Activated T-cell treated with anti-CD3 and anti-CD28 coated beads, Interleukin-2, amount 50 U/mL, for 48 hours (primary cell): ENCODE data around the gene GTF2F1.
"Not testable (repeated sequence)": the region's sequence is repeated elsewhere in the genome, so short reads cannot be mapped to it uniquely, and the experiment has no call there.

ENCODE experiments used
- DNase-seq, 2 experiments: peaks; one replicate each; pipeline ENCODE4 v3.0.0-alpha.2; 2020

GTF2F1 gene

GRCh38 chr19:6416658-6417405, 23.9 kb upstream of the GTF2F1 start:
- no peak for DNase-seq

GRCh38 chr19:6415591-6416190, 22.7 kb upstream of the GTF2F1 start:
- DNase-seq = no peak

- no peak for DNase-seq
These were observed 22.0 kb upstream of the GTF2F1 start for GRCh38 chr19:6414793-6415590.

DNA sequence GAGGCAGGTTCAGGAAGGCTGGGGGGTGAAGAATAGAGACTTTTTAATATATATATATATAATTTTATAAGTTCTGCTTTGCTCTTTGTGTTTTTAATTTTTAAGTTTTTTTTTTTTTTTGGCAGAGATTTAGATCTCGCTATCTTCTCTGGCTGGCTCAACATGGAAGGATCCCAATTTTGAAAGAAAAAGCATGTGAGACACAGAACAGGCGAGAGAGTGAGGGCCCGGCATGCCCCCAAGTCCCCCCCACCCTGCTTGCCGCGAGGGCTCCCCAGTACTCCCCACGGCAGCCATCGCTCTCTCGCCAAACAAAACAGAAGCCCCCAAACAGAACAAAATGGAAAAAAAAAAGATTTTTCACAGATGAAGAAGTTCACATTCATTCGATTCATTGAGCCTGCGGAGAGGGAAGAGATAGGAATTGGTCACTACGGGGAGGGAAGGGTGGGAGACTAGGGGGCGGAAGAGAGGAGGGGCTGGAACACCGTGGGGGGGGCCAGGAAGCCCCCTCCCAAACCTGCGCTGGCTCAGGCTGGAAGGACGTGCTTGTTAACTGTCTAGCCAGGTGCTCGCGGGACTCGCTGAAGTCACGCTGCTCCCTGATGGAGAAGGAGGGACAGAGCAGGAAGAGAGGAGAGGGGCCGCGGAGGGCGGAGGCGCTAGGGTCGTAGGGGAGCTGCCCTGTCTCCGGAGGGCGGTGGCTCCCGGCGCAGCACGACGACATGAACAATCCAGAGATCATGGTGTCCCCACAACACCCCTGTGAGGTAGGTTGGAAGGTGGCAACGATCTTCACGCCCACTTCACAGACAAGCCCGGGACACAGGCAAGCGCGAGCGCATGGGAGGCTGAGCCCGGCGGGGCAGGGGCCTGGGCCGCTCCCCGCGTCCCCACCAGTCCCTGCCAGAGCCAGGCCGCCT, 21.0 kb upstream of the GTF2F1 start:
- DNase-seq = no peak

- no peak for DNase-seq
These were observed 20.3 kb upstream of the GTF2F1 start for GRCh38 chr19:6413291-6413690.

DNA sequence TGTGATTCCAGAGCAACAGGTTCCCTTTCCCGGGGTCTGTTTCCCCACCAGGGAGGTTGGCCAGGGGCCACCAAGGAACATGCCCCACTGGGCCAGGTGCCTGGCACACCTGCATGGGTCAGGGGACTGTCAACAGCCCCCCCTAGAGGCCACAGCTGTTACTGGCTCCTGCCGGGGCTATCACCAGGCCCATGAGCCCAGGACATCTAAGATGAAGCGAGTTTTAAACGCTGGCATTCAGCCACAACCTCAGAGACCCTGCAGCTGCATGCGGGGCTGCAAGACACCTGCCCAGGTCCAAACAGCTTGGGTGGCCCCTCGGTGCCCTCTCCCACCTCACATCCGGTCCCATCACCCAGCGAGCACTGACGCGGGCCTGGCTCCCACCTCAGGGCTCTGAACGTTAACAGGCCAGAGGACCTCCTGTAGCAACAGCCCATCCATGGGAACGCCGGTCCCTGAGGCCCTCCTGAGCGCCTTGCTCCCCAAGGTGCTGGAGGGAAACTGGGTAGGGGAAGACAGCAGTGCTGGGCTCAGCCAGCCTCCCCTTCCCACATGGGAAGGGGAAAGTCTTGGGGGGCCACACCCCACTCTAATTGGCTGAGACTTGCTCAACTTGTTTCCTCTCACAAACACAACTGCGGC, 19.6 kb upstream of the GTF2F1 start:
- DNase-seq = peak; percentile 73 to 79

- DNase-seq = peak in 1 of 2 experiments; percentile 39
These were observed 19.1 kb upstream of the GTF2F1 start for GRCh38 chr19:6412061-6412446.

DNA sequence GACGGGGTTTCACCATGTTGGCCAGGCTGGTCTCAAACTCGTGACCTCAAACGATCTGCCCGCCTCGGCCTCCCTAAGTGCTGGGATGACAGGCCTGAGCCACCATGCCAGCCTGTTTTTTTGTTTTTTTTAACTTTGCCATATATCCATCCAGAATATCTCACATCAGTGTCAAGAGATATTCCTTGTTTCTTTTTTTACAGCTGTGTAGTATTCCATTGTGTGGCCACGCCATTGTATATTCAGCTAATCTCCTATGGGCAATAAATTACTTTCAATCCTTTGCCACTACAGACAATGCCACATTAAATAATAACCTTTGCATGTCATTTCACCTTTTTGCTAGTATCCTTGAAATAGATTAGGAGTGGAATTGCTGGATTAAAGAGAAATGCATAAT, 16.4 kb upstream of the GTF2F1 start:
- no peak for DNase-seq

GRCh38 chr19:6406401-6406800, 13.4 kb upstream of the GTF2F1 start:
- no peak for DNase-seq

DNA sequence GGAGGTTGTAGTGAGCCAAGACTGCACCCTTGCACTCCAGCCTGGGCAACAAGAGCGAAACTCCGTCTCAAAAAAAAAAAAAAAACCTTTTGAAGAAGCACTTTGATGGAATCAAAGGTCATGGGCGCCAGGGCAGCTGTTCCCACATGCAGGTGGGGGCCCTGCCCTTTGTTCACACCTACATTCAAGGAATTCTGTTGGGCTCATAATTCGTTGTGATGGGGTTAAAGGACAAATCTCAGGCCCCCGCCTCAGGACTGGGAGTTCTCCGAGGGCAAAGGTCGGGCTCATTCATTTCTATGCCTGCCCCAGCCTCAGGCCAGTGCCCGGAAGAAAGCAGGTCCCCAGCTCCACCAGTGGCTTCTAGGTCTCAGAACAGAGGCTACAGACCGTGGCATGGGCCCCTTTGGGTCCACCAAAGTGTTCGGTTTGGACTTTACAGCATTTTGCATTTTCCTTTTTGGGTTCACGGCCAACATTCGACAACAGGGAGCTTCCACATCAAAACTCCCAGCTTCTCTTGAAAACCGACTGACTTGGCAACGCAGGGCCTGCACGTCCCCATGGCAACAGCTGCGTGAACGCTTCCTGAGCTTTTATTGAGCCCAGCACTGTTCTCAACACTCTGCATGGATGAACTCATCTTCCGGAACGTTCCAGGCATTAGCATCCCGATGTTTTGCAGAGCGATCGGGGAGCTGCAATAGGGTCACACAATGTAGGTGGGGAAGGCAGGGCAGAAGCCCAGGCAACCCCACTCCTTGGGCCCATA, 10.1 kb upstream of the GTF2F1 start:
- no peak for DNase-seq

DNA sequence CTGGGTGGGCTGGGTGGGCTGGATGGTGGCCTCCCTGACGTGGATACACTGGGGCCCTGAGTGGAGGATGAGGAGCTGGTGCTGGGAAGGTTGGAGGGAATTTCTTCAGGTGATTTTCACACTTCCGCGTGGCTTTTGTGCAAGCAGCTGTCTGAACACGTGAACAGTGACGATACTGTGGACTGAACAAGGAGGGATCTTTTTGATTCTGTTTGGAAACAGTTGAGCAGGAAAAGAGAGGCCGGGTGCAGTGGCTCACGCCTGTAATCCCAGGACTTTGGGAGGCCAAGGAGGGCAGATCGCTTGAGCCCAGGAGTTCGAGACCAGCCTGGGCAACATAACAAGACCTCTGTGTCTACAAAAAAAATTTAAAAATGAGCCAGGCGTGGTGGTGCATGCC, 9.1 kb upstream of the GTF2F1 start:
- no peak for DNase-seq

DNA sequence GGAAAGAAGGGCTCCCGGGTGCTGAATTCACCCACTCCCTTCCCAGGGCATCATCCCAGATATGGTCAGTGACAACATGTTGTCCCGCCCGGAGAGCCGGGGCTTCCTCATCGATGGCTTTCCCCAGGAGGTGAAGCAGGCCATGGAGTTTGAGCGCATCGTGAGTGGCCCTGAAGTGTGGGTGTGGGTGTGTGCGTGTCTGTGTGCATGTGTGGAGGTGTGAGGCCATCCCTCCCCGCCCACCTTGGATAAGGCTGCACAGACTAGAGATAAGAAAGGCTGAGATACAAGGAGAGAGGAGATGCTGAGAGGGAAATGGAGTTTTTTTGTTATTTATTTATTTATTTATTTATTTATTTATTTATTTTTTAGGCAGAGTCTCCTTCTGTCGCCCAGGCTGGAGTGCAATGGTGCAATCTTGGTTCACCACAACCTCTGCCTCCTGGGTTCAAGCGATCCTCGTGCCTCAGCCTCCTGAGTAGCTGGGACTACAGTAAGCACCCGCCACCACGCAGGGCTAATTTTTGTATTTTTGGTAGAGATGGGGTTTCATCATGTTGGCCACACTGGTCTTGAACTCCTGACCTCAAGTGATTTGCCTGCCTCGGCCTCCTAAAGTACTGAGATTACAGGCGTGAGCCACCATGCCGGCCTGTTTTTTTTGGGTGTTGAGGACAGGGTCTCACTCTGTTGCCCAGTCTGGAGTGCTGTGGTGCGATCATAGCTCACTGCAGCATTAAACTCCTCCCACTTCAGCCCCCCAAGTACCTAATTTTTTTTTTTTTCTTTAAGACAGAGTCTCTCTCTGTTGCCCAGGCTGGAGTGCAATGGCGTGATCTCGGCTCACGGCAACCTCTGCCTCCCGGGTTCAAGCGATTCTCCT, 7.3 kb upstream of the GTF2F1 start:
- not testable (repeated sequence) for DNase-seq

DNA sequence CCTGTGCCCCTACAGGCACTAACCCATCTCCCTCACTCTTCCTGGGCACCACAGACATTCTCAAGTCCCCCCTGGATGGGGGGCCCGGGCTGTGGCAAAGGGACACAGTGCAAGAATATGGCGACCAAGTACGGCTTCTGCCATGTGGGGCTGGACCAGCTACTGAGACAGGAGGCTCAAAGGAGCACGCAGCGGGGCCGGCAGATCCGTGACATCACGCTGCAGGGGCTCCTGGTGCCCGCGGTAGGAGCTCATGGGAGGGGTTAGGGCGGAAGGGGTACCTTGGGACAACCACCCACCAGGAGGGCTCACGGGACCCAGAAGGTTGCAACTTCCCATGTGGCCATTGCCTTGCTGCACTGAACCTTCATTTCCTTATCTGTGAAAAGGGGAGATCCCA, 3.3 kb upstream of the GTF2F1 start:
- no peak for DNase-seq

DNA sequence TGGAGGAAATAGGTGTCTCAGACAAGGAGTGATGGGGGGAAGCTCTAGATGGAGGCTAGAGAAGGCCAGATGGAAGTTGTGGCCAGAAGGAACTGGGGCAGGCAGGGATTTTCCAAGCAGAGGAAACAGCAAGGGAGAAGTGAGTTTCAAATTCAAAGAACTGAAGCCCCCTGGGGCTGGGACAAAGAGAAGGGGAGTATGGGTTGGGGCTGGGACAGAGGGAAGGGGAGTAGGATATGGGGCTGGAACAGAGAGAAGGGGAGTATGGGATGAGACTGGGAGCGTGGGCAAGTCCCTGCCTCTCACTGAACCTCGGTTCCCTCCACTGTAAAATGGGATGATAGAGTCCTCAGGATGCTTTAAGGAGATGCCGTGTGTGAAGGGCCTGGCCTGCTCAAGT, 1.9 kb upstream of the GTF2F1 start:
- no peak for DNase-seq

GRCh38 chr19:6393983-6394412, 1.0 kb upstream of the GTF2F1 start:
- peak in 1 of 2 experiments; percentile 84 for DNase-seq

- DNase-seq = no peak
These were observed 517 bp downstream of the GTF2F1 start for GRCh38 chr19:6392221-6393073.

- DNase-seq = no peak
These were observed 5.6 kb downstream of the GTF2F1 start for GRCh38 chr19:6387372-6387771.

DNA sequence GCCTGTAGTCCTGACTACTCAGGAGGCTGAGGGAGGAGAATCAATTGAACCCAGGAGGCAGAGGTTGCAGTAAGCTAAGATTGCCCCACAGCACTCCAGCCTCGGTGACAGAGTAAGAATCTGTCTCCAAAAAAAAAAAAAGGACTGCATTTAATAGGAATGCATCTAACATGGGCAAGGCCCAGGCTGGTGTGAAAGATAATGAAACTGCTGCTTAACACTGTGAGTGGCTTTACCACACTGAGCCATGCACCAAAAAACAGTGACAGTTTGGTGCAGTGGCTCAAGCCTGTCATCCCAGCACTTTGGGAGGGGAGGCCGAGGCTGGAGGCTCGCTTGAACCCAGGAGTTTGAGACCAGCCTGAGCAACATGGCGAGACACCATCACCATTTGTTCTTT, 8.6 kb downstream of the GTF2F1 start:
- no peak for DNase-seq

DNA sequence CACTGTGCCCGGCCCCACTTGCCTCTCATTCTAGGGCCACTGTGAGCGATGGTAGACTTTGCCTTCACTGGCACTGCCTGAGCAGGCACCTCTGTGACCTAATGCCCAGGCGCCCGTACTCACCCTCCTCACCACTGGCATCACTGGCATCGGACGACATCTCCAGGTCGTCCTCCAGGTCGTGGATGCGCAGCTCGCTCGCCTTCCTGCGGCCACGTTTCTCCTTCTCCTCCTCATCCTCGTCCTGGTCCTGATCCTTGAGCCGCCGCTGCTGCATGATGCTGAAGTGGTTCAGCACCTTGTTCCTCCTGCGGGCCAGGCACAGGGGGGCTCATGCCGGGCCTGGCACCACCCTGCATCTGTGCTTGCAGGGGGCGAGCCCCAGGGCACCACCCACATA, 9.8 kb downstream of the GTF2F1 start:
- no peak for DNase-seq
